ENCODE measurements around the gene FKBP1B. TPM values are rescaled to one million over a fixed set of nuclear protein-coding genes. Genes with fewer than 3 reads are reported as not detected.
"Not testable (repeated sequence)": the region's sequence is repeated elsewhere in the genome, so short reads cannot be mapped to it uniquely, and the experiment has no call there.

FKBP1B gene
- total RNA-seq, 1 experiment from 2014 or later: 15.1 TPM

- Histone ChIP-seq H3K27me3 (replicated peaks) (no peaks in the 10 kb centered on the region), H3K36me3 (no peaks in the 10 kb centered on the region), H3K9me3 (replicated peaks) (no peaks in the 10 kb centered on the region)
Measured at GRCh38 chr2:24107336-24107735, 57.8 kb downstream of the FKBP1B start.

GRCh38 chr2:24109431-24109830 lies 59.9 kb downstream of the FKBP1B start:
- H3K4me3 ChIP-seq; H3K27me3 ChIP-seq (replicated peaks); H3K27ac ChIP-seq; DNase-seq (ENCODE audit: low read depth in 1 of 2, low spot score in 2 of 2); H3K9me3 ChIP-seq (replicated peaks); H3K36me3 ChIP-seq; H3K4me1 ChIP-seq (replicated peaks): not testable (repeated sequence)

More at GRCh38 chr2:24107336-24107735, 57.8 kb downstream of the FKBP1B start:
- H3K4me3 ChIP-seq: no peak overlapping the region
- no peak for DNase-seq (ENCODE audit: low read depth in 1 of 2, low spot score in 2 of 2)
- H3K4me1 ChIP-seq (replicated peaks): no peaks in the 10 kb centered on the region
- H3K27ac ChIP-seq: no peak overlapping the region

- Histone ChIP-seq H3K27ac (no peak overlapping the region), H3K9me3 (replicated peaks) (no peaks in the 10 kb centered on the region), H3K4me3 (no peak overlapping the region), H3K36me3 (no peaks in the 10 kb centered on the region), H3K27me3 (replicated peaks) (no peaks in the 10 kb centered on the region), H3K4me1 (replicated peaks) (no peaks in the 10 kb centered on the region)
- no peak for DNase-seq (ENCODE audit: low read depth in 1 of 2, low spot score in 2 of 2)
Measured at GRCh38 chr2:24110660-24111303, 61.2 kb downstream of the FKBP1B start.

- no peak overlapping the region for H3K27ac ChIP-seq
- H3K4me3 ChIP-seq: no peak overlapping the region
- no peaks in the 10 kb centered on the region for H3K9me3 ChIP-seq (replicated peaks)
- H3K4me1 ChIP-seq (replicated peaks): no peaks in the 10 kb centered on the region
- H3K27me3 ChIP-seq (replicated peaks): no peaks in the 10 kb centered on the region
- no peak for DNase-seq (ENCODE audit: low read depth in 1 of 2, low spot score in 2 of 2)
- no peaks in the 10 kb centered on the region for H3K36me3 ChIP-seq
Measured at GRCh38 chr2:24111407-24111901, 61.9 kb downstream of the FKBP1B start.

Other genes with a start within 250 kb of the FKBP1B start
- gene ATAD2B, start 122.6 kb upstream of the FKBP1B start, total RNA-seq (2014; rRNA removed; shearing (Covaris generic)): 6.7 and 13.5 TPM in 2 replicates
- 21.0 and 34.3 TPM in 2 replicates for gene UBXN2A, start 109.3 kb upstream of the FKBP1B start, total RNA-seq (2014; rRNA removed; shearing (Covaris generic))
- not detected in 2 replicates for gene MFSD2B, start 39.7 kb upstream of the FKBP1B start, total RNA-seq (2014; rRNA removed; shearing (Covaris generic))
- gene WDCP, start 2.4 kb upstream of the FKBP1B start, total RNA-seq (2014; rRNA removed; shearing (Covaris generic)): 18.0 and 18.5 TPM in 2 replicates
- gene SF3B6, start 26.6 kb downstream of the FKBP1B start, total RNA-seq (2014; rRNA removed; shearing (Covaris generic)): 274 and 353 TPM in 2 replicates
- 8.1 and 19.6 TPM in 2 replicates for gene TP53I3, start 35.1 kb downstream of the FKBP1B start, total RNA-seq (2014; rRNA removed; shearing (Covaris generic))
- 0.29 and 0.69 TPM in 2 replicates for gene PFN4, start 73.6 kb downstream of the FKBP1B start, total RNA-seq (2014; rRNA removed; shearing (Covaris generic))
- gene FAM228B, start 73.7 kb downstream of the FKBP1B start, total RNA-seq (2014; rRNA removed; shearing (Covaris generic)): 4.4 and 5.1 TPM in 2 replicates
- not detected in 2 replicates for gene FAM228A, start 125.3 kb downstream of the FKBP1B start, total RNA-seq (2014; rRNA removed; shearing (Covaris generic))